Measurements from ENCODE around the gene RRP15.

The RRP15 gene

GRCh38 chr1:218336328-218336727, 51.2 kb downstream of the RRP15 start:
- Histone ChIP-seq H3K4me1 (ENCODE audit: control insufficient read depth, insufficient read depth, low read length, unreplicated experiment) (peaks cover 10% of the 10 kb centered on the region), H3K27me3 (ENCODE audit: insufficient read depth, low read length) (no peaks in the 10 kb centered on the region), H3K36me3 (ENCODE audit: insufficient read depth, low read length) (no peaks in the 10 kb centered on the region), H3K4me3 (ENCODE audit: low read depth, low read length) (no peak overlapping the region), H3K79me2 (ENCODE audit: control insufficient read depth, insufficient read depth, low read length, unreplicated experiment) (no peaks in the 10 kb centered on the region), H3K27ac (ENCODE audit: low read depth, low read length) (no peak overlapping the region), H2AFZ (ENCODE audit: low read length, unreplicated experiment) (no peak overlapping the region)

GRCh38 chr1:218339267-218339831, 54.3 kb downstream of the RRP15 start:
- no peaks in the 10 kb centered on the region for H3K79me2 ChIP-seq (ENCODE audit: control insufficient read depth, insufficient read depth, low read length, unreplicated experiment)
- peaks cover 5% of the 10 kb centered on the region for H3K4me1 ChIP-seq (ENCODE audit: control insufficient read depth, insufficient read depth, low read length, unreplicated experiment)
- H3K27me3 ChIP-seq (ENCODE audit: insufficient read depth, low read length) = no peaks in the 10 kb centered on the region
- no peak overlapping the region for H3K4me3 ChIP-seq (ENCODE audit: low read depth, low read length)
- H2AFZ ChIP-seq (ENCODE audit: low read length, unreplicated experiment) = peak overlapping the region; percentile 25
- H3K27ac ChIP-seq (ENCODE audit: low read depth, low read length) = no peak overlapping the region
- H3K36me3 ChIP-seq (ENCODE audit: insufficient read depth, low read length) = no peaks in the 10 kb centered on the region

GRCh38 chr1:218341325-218341724, 56.2 kb downstream of the RRP15 start:
- Histone ChIP-seq H3K4me1 (ENCODE audit: control insufficient read depth, insufficient read depth, low read length, unreplicated experiment) (peaks cover 5% of the 10 kb centered on the region), H3K27ac (ENCODE audit: low read depth, low read length) (no peak overlapping the region)

GRCh38 chr1:218342091-218342490, 57.0 kb downstream of the RRP15 start:
- Histone ChIP-seq H3K36me3 (ENCODE audit: insufficient read depth, low read length) (no peaks in the 10 kb centered on the region), H2AFZ (ENCODE audit: low read length, unreplicated experiment) (no peak overlapping the region), H3K27me3 (ENCODE audit: insufficient read depth, low read length) (no peaks in the 10 kb centered on the region), H3K79me2 (ENCODE audit: control insufficient read depth, insufficient read depth, low read length, unreplicated experiment) (peaks cover 7% of the 10 kb centered on the region), H3K4me3 (ENCODE audit: low read depth, low read length) (no peak overlapping the region), H3K4me1 (ENCODE audit: control insufficient read depth, insufficient read depth, low read length, unreplicated experiment) (peaks cover 5% of the 10 kb centered on the region), H3K27ac (ENCODE audit: low read depth, low read length) (no peak overlapping the region)

More at GRCh38 chr1:218341325-218341724, 56.2 kb downstream of the RRP15 start:
- Histone ChIP-seq H3K79me2 (ENCODE audit: control insufficient read depth, insufficient read depth, low read length, unreplicated experiment) (peaks cover 2% of the 10 kb centered on the region), H3K36me3 (ENCODE audit: insufficient read depth, low read length) (no peaks in the 10 kb centered on the region), H3K27me3 (ENCODE audit: insufficient read depth, low read length) (no peaks in the 10 kb centered on the region), H3K4me3 (ENCODE audit: low read depth, low read length) (no peak overlapping the region), H2AFZ (ENCODE audit: low read length, unreplicated experiment) (no peak overlapping the region)

GRCh38 chr1:218344814-218345672, 60.0 kb downstream of the RRP15 start, which contains the start of gene TGFB2:
Gene TGFB2, plus strand, starts transcription at chr1:218345336. Its CDS starts 1,366 bp downstream, at chr1:218346702.
- peak within 1 kb of the TSS; percentile 55; the same call in 1 of the 2 replicates for H3K27ac ChIP-seq (ENCODE audit: low read depth, low read length)
- no peaks in the 10 kb centered on the region for H3K27me3 ChIP-seq (ENCODE audit: insufficient read depth, low read length)
- peak within 1 kb of the TSS; percentile 81 for H3K4me3 ChIP-seq (ENCODE audit: low read depth, low read length)
- peaks cover 12% of the 10 kb centered on the region for H3K4me1 ChIP-seq (ENCODE audit: control insufficient read depth, insufficient read depth, low read length, unreplicated experiment)
- H3K79me2 ChIP-seq (ENCODE audit: control insufficient read depth, insufficient read depth, low read length, unreplicated experiment) = peaks cover 19% of the 10 kb centered on the region
- peak within 1 kb of the TSS; percentile 90 for H2AFZ ChIP-seq (ENCODE audit: low read length, unreplicated experiment)
- no peaks in the 10 kb centered on the region for H3K36me3 ChIP-seq (ENCODE audit: insufficient read depth, low read length)

- Histone ChIP-seq H3K27me3 (ENCODE audit: insufficient read depth, low read length) (no peaks in the 10 kb centered on the region), H3K79me2 (ENCODE audit: control insufficient read depth, insufficient read depth, low read length, unreplicated experiment) (peaks cover 19% of the 10 kb centered on the region), H3K4me1 (ENCODE audit: control insufficient read depth, insufficient read depth, low read length, unreplicated experiment) (peaks cover 19% of the 10 kb centered on the region), H3K4me3 (ENCODE audit: low read depth, low read length) (peak overlapping the region; percentile 81), H2AFZ (ENCODE audit: low read length, unreplicated experiment) (peak overlapping the region; percentile 90), H3K36me3 (ENCODE audit: insufficient read depth, low read length) (no peaks in the 10 kb centered on the region), H3K27ac (ENCODE audit: low read depth, low read length) (peak overlapping the region; percentile 55; the same call in 1 of the 2 replicates)
These were observed 60.7 kb downstream of the RRP15 start for GRCh38 chr1:218345673-218346390.

- Histone ChIP-seq H3K79me2 (ENCODE audit: control insufficient read depth, insufficient read depth, low read length, unreplicated experiment) (peaks cover 19% of the 10 kb centered on the region), H3K27ac (ENCODE audit: low read depth, low read length) (peak overlapping the region; percentile 55), H3K4me1 (ENCODE audit: control insufficient read depth, insufficient read depth, low read length, unreplicated experiment) (peaks cover 19% of the 10 kb centered on the region), H3K27me3 (ENCODE audit: insufficient read depth, low read length) (no peaks in the 10 kb centered on the region), H2AFZ (ENCODE audit: low read length, unreplicated experiment) (peak overlapping the region; percentile 90), H3K36me3 (ENCODE audit: insufficient read depth, low read length) (no peaks in the 10 kb centered on the region), H3K4me3 (ENCODE audit: low read depth, low read length) (peak overlapping the region; percentile 81)
These were observed 61.5 kb downstream of the RRP15 start for GRCh38 chr1:218346391-218347204.

- Histone ChIP-seq H3K79me2 (ENCODE audit: control insufficient read depth, insufficient read depth, low read length, unreplicated experiment) (peaks cover 19% of the 10 kb centered on the region), H3K4me1 (ENCODE audit: control insufficient read depth, insufficient read depth, low read length, unreplicated experiment) (peaks cover 22% of the 10 kb centered on the region), H3K36me3 (ENCODE audit: insufficient read depth, low read length) (no peaks in the 10 kb centered on the region), H2AFZ (ENCODE audit: low read length, unreplicated experiment) (peak overlapping the region; percentile 90), H3K27me3 (ENCODE audit: insufficient read depth, low read length) (no peaks in the 10 kb centered on the region), H3K27ac (ENCODE audit: low read depth, low read length) (peak overlapping the region; percentile 55), H3K4me3 (ENCODE audit: low read depth, low read length) (peak overlapping the region; percentile 81)
These were observed 62.2 kb downstream of the RRP15 start for GRCh38 chr1:218347336-218347722.

GRCh38 chr1:218347723-218348627, 62.9 kb downstream of the RRP15 start:
- peaks cover 22% of the 10 kb centered on the region for H3K4me1 ChIP-seq (ENCODE audit: control insufficient read depth, insufficient read depth, low read length, unreplicated experiment)
- H3K27me3 ChIP-seq (ENCODE audit: insufficient read depth, low read length) = no peaks in the 10 kb centered on the region
- H3K4me3 ChIP-seq (ENCODE audit: low read depth, low read length) = peak overlapping the region; percentile 81
- peak overlapping the region; percentile 90 for H2AFZ ChIP-seq (ENCODE audit: low read length, unreplicated experiment)
- no peaks in the 10 kb centered on the region for H3K36me3 ChIP-seq (ENCODE audit: insufficient read depth, low read length)
- peak overlapping the region; percentile 55 for H3K27ac ChIP-seq (ENCODE audit: low read depth, low read length)
- peaks cover 22% of the 10 kb centered on the region for H3K79me2 ChIP-seq (ENCODE audit: control insufficient read depth, insufficient read depth, low read length, unreplicated experiment)

Measured in ACC112 (cell line).